ENCODE measurements around the gene MAP7. TPM values are rescaled to one million over a fixed set of nuclear protein-coding genes. Genes with fewer than 3 reads are reported as not detected.

The MAP7 gene
- total and polyA plus RNA-seq, 2 of the 13 experiments (the other 11 are each of a cell fraction or from before 2014, with no cell fraction given) = 0.04 TPM; not detected in 1

DNA sequence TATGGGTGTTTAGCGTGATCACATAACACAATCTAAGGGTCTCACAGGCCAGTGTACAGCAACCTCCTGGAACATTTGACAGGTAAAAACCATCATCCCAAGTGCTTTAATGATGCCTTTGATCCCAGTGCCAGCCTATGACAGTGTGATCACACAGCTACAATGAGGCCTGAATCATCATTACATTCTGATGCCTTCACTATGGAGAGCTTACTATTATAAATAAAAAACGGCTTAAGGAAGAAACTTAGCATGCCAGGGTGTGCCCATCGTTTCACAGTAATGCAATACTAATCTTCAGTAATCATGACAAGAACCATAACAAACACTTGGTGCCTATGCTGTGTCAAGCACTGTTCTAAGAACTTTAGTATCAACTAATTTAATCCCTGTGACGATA is 11.4 kb downstream of the MAP7 start:
- Histone ChIP-seq H3K27me3 (ENCODE audit: control insufficient read depth in 1 of 2, insufficient read depth in 2 of 2, low read length in 2 of 2) (no peaks in the 10 kb centered on the region; a peak in 1 of 5 replicates), H2AFZ (ENCODE audit: low read length) (no peak overlapping the region), H4K20me1 (ENCODE audit: insufficient read depth, low read length) (no peaks in the 10 kb centered on the region), H3K4me3 (replicated peaks in 1 of 3; ENCODE audit: insufficient read depth in 1 of 3, low read depth in 2 of 3, low read length in 3 of 3) (no peak overlapping the region), H3K79me2 (ENCODE audit: insufficient read depth, low read length) (no peaks in the 10 kb centered on the region), H3K4me1 (ENCODE audit: insufficient read depth, low read length) (no peaks in the 10 kb centered on the region), H3K4me2 (ENCODE audit: low read depth, low read length) (no peak overlapping the region), H3K36me3 (replicated peaks in 1 of 2; ENCODE audit: control insufficient read depth in 1 of 2, insufficient read depth in 2 of 2, low read length in 2 of 2) (no peaks in the 10 kb centered on the region), H3K9me3 (ENCODE audit: low read length) (no peaks in the 10 kb centered on the region), H3K9ac (ENCODE audit: insufficient read depth, low read depth, low read length) (no peak overlapping the region), H3K27ac (ENCODE audit: extremely low read length, insufficient read depth, low read length) (no peak overlapping the region)
- FAIRE-seq (no peak), DNase-seq (ENCODE audit: low spot score) (no peak), ATAC-seq (no peak)
- WGBS (ENCODE audit: low lambda C conversion rate) = 22% methylated on average over 4 of the region's 4 CpGs
- intact Hi-C loops (cut with micrococcal nuclease; ENCODE audit: unreplicated experiment) = no loop called here
- no TSS peak for BruUV-seq (replicated peaks)
- ChIA-PET CTCF (ENCODE audit: low intra/inter-chr PET ratio, low total read pairs) (no interaction called here), POLR2A (no interaction called here)
- TF ChIP-seq ZNF136 (CRISPR knock-in tag; IDR thresholded peaks at IDR 0.05; ENCODE audit: low read depth) = no peak
- TF ChIP-seq POLR2A (IDR thresholded peaks at IDR 0.05; ENCODE audit: insufficient read depth in 1 of 2, low read depth in 2 of 2, low read length in 2 of 2) = no peak
- TF ChIP-seq ZBTB7A (CRISPR knock-in tag; IDR thresholded peaks at IDR 0.05) = no peak
- TF ChIP-seq ZNF124 (CRISPR knock-in tag; IDR thresholded peaks at IDR 0.05) = no peak
- no peak for TF ChIP-seq CCDC6 (CRISPR knock-in tag; IDR thresholded peaks at IDR 0.05)
- TF ChIP-seq PAWR (CRISPR knock-in tag; IDR thresholded peaks at IDR 0.05; ENCODE audit: borderline replicate concordance) = no peak
- TF ChIP-seq SSRP1 (CRISPR knock-in tag; IDR thresholded peaks at IDR 0.05) = no peak
- TF ChIP-seq ZNF609 (CRISPR knock-in tag; IDR thresholded peaks at IDR 0.05; ENCODE audit: borderline replicate concordance) = no peak
- no peak for TF ChIP-seq ZFAT (CRISPR knock-in tag; conservative IDR thresholded peaks at IDR 0.05)
- no peak for TF ChIP-seq ZNF101 (CRISPR knock-in tag; IDR thresholded peaks at IDR 0.05; ENCODE audit: borderline replicate concordance, low read depth)
- TF ChIP-seq ETS1 (CRISPR knock-in tag; IDR thresholded peaks at IDR 0.05) = no peak
- no peak for TF ChIP-seq BATF2 (CRISPR knock-in tag; IDR thresholded peaks at IDR 0.05)
- TF ChIP-seq CEBPB (IDR thresholded peaks at IDR 0.05; ENCODE audit: borderline replicate concordance, low read depth, low read length) = no peak
- no peak for TF ChIP-seq ZMYM4 (CRISPR knock-in tag; IDR thresholded peaks at IDR 0.05)
- TF ChIP-seq, protein P1, sequence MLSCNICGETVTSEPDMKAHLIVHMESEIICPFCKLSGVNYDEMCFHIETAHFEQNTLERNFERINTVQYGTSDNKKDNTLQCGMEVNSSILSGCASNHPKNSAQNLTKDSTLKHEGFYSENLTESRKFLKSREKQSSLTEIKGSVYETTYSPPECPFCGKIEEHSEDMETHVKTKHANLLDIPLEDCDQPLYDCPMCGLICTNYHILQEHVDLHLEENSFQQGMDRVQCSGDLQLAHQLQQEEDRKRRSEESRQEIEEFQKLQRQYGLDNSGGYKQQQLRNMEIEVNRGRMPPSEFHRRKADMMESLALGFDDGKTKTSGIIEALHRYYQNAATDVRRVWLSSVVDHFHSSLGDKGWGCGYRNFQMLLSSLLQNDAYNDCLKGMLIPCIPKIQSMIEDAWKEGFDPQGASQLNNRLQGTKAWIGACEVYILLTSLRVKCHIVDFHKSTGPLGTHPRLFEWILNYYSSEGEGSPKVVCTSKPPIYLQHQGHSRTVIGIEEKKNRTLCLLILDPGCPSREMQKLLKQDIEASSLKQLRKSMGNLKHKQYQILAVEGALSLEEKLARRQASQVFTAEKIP (CRISPR knock-in tag; IDR thresholded peaks at IDR 0.05; ENCODE audit: borderline replicate concordance) = no peak
- in situ Hi-C loops (cut with HindIII; ENCODE audit: extremely low pct_ligation_motif_present, low pct_unique_long_range_greater_than_20kb) = no loop called here

Measured in HepG2 (cell line).